Measurements from ENCODE around the gene CDR2L.

GRCh38 chr17:75006653-75007052 lies 19.2 kb downstream of the CDR2L start:
- TF ChIP-seq POLR2A (IDR thresholded peaks at IDR 0.05; ENCODE audit: low read depth, low read length) (no peak), POLR2AphosphoS5 (IDR thresholded peaks at IDR 0.05; ENCODE audit: low read depth, low read length) (no peak), TAF1 (IDR thresholded peaks at IDR 0.05; ENCODE audit: low read depth, low read length) (no peak), PAX5 (IDR thresholded peaks at IDR 0.05; ENCODE audit: insufficient read depth, low read length, severe bottlenecking) (no peak)
